ENCODE results near the gene LSP1.

LSP1 gene

GRCh38 chr11:1918436-1919315, 65.8 kb downstream of the LSP1 start:
- DNase-seq = peak in 1 of 2 donors; percentile 28

DNA sequence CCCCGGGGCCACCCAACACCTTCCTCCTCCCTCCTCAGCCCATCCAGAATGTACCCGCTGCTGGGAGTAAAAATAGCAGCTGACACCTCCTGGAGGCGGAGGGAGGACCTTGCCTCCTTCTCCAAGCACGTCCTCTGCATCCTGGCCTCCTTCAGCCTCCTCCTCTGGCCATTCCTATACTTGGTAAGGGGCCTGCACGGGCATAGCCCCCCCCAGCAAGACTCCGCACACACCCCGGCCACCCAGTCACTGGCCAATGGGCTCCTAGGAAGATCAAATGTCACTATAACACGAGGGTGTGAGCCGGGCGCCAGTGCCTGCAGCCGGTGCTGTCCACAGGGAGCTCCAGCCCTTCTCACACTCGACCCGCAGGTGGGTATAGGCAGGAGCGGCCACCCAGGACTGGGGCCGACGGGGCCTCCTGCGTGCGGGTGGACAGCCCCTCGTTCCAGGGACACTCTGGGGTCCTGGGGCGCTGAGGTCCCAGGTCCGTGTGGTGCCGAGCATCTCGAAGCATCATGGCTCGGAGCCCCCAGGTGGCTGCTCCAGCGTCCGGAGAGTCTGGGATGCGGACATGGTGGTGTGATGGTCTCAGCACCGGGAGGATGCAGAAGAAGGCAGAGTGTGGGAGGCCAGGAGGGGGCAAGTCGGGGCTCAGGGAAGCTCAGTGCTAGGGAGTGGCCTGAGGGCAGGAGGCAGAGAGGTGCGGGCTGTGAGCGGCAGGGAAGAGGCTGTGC, 66.7 kb downstream of the LSP1 start, which contains the start of gene TNNT3:
Gene TNNT3 (plus strand): TSS at position 313 of the 737 bp plus-strand sequence. CDS start 3,172 bp downstream, outside the sequence.
- DNase-seq = peak in 1 of 2 donors; percentile 34

DNA sequence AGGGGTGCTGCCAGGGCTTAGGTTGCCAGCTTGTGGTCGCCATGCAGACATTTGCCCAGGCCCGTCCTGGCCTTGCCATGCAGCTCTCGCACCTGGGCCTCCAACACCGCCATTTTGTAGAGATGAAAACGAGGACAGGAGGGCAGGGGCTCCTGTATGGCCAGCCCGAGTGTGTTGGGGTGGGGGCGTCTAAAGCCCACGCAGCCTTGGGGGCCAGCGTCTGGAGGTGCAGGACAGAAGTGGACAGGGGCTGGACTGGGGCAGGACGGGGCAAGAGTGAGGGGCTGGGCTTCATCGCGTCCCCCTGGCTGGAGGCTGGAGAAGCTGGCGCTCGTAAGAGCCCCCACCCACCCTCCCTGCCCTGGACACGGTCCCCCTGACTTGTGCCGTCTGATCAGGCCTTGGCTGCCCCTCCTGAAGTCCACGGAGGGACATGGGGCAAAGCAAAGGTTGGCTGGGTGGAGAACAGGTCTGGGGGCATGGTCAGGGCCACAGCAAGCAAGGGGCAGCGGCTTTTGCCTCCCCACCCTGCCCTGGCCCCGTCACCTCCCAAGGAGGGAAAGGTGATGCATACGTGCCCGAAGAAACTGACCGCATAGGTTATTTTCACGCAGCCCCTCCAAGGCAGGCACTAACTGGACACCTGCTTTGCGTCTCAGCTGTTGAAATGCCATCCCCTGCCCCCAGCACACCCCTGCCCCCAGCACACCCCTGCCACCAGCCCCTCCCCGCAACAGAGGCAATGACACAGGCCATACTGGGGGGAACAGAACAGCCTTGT, 67.4 kb downstream of the LSP1 start:
- no peak for DNase-seq

DNA sequence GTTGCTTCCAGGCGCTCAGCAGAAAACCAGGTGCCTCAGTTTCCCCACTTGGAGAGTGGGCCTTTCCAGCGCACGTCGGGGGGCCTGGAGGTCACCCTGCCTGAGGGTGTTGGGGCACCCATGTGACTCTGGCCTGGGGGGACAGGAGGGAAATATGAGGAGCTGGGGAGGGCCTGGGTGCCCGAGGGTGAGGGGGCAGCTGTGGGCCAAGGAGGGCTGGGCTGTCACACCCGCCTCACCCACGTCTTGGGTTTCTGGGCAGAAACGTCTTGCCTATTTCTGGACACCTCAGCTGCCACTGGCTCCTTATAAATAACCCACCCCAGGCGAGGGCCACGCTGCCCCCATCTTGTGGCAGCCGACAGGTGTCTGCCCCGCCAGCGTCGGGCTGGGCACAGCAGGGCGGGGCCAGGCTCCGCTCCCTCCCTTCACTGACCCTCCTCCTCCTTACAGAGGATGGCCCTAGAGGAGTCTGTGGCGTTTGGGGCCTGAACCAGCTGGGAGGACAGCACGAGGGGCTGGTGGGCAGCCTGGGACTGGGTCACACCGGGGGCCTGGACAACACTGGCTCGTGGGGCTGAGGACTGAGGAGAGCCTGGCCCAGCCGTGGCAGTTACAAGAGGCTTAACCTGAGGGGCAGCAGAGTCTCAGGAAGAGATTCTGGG, 68.2 kb downstream of the LSP1 start:
- DNase-seq = no peak

GRCh38 chr11:1921574-1922141, 68.8 kb downstream of the LSP1 start:
- DNase-seq = no peak

- DNase-seq = no peak
Observed at GRCh38 chr11:1922481-1923081, 69.7 kb downstream of the LSP1 start.

- DNase-seq = no peak
Observed at GRCh38 chr11:1923201-1923956, 70.5 kb downstream of the LSP1 start.

DNA sequence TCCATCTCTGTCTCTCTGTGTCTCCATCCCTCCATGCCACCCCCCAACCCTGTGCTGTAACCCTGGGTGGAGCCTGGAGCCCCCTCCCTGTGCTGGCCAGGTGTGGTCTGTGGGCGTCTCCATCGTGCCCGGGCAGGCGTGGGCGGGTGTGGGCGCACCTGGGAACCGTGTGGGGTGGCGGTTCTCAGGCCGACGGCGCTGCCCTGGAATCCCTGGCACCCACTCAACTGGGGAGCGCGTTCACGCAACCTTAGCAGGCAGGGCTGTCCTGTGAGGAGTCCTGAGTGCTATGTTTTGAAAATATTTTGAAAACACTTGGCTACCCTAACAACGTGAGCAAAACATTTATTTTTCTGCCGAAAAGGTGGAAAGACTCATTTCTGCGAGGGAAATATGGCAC, 71.3 kb downstream of the LSP1 start:
- DNase-seq = no peak

DNA sequence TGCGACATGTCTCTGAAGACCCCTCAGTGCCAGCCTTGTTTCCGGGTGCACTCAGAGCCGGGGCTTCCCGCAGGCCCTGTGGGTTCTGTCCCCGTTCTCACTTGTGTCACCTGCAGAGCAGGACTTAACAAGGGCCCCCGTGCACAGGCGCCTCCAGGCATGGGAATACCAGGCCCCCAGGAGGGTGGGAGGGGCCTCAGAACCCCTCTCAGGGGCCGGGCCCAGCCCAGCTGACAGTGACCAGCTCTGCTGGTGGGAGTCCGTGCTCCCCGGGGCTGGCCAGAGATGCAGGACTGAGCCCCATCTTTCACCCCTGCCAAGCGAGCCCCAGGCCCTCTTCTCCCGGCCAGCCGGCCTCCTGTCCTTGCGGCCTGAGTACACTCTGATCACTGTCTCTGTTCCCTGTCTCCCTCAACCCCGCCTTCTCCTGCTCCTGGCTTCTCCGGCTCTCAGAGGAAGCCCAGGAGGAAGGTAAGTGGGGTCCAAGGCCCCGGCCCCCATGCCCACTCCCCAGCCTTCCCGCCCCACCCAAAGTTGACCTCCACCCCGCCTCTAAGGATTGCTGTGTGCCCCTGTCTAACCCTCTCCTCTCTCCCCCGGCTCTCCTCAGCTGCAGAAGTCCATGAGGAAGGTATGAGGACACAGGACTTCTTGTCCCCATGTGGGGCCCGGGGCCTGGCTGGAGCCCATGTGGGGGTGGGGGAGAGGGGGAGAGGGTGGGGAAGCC, 71.9 kb downstream of the LSP1 start:
- no peak for DNase-seq

DNA sequence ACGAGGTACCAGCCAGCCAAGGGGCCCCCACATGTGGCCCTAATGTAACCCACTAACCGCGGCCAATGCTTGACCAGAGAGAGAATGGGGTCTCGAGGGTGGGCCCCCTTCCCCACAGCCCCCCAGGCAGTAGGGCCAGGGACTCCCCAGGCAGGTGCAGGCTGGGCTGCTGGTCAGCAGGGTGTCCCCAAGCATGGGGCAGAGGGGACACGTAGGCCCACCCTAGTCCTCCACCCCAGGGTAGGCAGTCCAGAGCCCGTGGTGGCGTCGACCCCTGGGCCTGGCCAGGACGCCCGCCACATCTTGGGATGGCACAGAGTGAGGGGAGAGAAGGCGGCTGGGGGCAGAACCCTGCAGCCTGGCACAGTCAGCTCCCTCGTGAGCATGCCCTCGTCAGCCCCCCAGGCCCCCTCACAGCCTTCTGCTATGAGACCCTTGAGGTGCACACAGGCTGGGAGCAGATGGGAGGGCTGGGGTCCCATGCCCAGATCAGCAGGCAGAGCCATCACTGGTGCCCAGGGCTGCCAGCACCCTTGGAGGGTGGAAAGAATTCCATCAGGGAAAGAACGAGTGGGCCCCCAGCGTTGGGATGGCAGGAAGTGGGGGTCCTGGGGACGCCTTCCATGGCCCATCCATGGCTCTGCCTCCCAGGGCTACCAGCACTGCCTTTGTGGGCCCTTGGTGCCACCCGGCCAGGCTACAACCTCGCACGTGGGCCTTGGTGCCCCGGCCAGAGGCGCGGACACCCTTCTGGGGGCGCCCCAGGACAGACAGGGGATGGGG, 72.7 kb downstream of the LSP1 start:
- DNase-seq = no peak

DNA sequence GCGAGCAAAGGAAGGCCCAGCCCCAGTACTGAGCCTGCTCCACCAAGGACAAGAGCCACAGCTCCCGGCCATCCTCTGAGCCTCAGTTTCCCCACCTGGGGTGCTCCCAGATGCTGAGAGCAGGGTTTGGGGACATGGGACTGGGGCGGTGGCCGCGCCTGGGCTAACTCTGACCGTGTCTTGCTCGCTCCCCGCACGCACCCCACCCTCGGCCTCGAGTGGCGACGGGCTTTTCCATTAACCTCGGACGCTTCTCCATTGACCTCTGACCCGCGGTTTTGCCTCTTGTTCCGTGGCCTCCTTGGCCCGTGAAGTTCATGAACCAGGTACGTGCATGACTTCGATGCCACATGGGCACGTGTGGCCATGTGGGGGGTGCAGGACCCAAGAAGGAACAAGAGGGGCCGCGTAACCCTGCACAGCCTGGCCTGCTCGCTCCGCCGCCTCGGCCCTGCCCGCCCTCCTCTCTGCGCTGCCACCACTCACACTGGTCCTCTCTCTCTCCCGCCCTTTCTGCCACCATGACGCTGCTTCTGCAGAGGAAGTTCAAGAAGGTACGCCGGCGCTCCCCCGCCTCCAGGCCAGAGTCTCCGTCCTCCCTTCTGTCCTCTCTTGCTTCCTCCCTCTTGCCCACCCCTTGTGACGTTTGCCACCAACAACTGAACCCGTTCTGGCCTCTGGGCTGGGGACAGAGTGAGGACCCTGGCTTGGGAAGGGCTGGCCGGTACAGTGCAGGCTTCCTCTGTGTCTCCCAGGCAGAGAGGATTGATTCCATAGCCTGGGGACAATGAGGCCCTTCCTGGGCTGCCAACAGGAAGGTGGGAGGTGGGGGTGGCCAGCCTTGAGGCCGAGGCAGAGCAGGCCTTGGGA, 73.5 kb downstream of the LSP1 start:
- peak; percentile 52 to 54 for DNase-seq

- no peak for DNase-seq
Observed at GRCh38 chr11:1927026-1927847, 74.4 kb downstream of the LSP1 start.

DNA sequence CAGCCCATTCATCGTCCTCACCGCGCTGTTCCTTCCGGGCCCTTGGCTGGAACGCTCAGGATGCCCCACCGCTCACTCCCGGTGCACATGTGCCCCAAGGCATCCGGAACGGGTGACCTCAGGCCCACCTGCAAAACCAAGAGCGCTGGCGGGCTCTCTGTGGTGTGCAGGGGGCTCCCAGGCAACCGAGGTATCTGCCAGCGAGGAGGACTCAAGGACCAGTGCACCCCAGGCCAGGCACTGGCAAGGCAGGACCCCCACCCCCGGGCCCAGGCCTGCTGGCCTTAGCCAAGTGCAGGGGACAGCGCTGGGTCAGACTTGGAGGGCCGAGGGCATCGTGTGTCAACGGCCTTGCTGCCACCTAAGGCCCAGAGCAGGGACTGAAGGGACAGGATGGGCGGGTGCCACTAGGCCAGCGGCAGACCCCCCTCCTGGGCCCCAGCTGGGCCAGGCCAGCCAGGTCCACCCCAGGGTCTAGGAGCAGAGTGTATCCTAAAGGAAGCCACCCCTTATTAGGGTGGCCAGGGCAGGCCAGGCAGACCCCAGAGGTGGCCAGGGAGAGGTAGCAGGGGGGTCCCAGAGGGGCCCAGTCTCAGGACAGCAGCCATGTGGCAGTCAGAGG, 75.1 kb downstream of the LSP1 start:
- DNase-seq = no peak

GRCh38 chr11:1928470-1928890, 75.6 kb downstream of the LSP1 start:
- DNase-seq = no peak

GRCh38 chr11:1928891-1929541, 76.1 kb downstream of the LSP1 start:
- DNase-seq = no peak

Data from inflammatory macrophage (primary cell).